Mucosa of rectum (tissue), 2 donors: ENCODE results near the gene LY9.

Source experiments
- H3K27ac ChIP-seq, 2 donors: one replicate each; pipeline ENCODE4 v1.7.0; 2013; ENCODE audit warnings: inconsistent platforms in 2 of 2, low read depth in 2 of 2, low read length in 2 of 2
- H3K27me3 ChIP-seq, 2 donors: one replicate each; pipeline ENCODE4 v1.7.0; 2013; ENCODE audit warnings: low read length in 2 of 2; ENCODE audit not compliant: control insufficient read depth in 2 of 2, insufficient read depth in 2 of 2
- H3K36me3 ChIP-seq, 2 donors: one replicate each; pipeline ENCODE4 v1.7.0; 2013; ENCODE audit warnings: low read length in 2 of 2; ENCODE audit not compliant: control insufficient read depth in 2 of 2, insufficient read depth in 2 of 2
- H3K4me1 ChIP-seq, 2 donors: one replicate each; pipeline ENCODE4 v1.7.0; 2013; ENCODE audit warnings: low read length in 2 of 2, mild to moderate bottlenecking in 1 of 2; ENCODE audit not compliant: control insufficient read depth in 2 of 2, insufficient read depth in 2 of 2
- H3K4me3 ChIP-seq, 2 donors: one replicate each; pipeline ENCODE4 v1.7.0; 2013; ENCODE audit warnings: low read length in 2 of 2
- H3K9ac ChIP-seq, 2 donors: one replicate each; pipeline ENCODE4 v1.7.0; 2013; ENCODE audit warnings: low read length in 2 of 2, low read depth in 1 of 2, mild to moderate bottlenecking in 1 of 2
- H3K9me3 ChIP-seq, 2 donors: one replicate each; pipeline ENCODE4 v1.7.0; 2013; ENCODE audit warnings: low read length in 2 of 2; ENCODE audit not compliant: control insufficient read depth in 2 of 2
- donor health status: healthy.
- donor health status: Normal muscosa, but diverticular disease.

Gene LY9

GRCh38 chr1:160800645-160801408 is 4.9 kb downstream of the LY9 start:
- H3K27me3 ChIP-seq, result no peaks in the 10 kb centered on the region
- no peak overlapping the region for H3K9ac ChIP-seq
- no peaks in the 10 kb centered on the region for H3K4me1 ChIP-seq
- no peaks in the 10 kb centered on the region for H3K36me3 ChIP-seq
- no peak overlapping the region for H3K27ac ChIP-seq
- no peaks in the 10 kb centered on the region for H3K9me3 ChIP-seq
- H3K4me3 ChIP-seq, result peak overlapping the region in 1 of 2 donors; percentile 44

GRCh38 chr1:160801836-160802580 is 6.0 kb downstream of the LY9 start:
- no peaks in the 10 kb centered on the region for H3K9me3 ChIP-seq
- no peaks in the 10 kb centered on the region for H3K4me1 ChIP-seq
- no peak overlapping the region for H3K4me3 ChIP-seq
- H3K27me3 ChIP-seq, result no peaks in the 10 kb centered on the region
- no peak overlapping the region for H3K27ac ChIP-seq
- no peaks in the 10 kb centered on the region for H3K36me3 ChIP-seq
- H3K9ac ChIP-seq, result no peak overlapping the region

- Histone ChIP-seq H3K27me3 (no peaks in the 10 kb centered on the region), H3K36me3 (peaks cover 0 to 2% of the 10 kb centered on the region in 2 donors), H3K4me3 (no peak overlapping the region), H3K9ac (no peak overlapping the region), H3K4me1 (no peaks in the 10 kb centered on the region), H3K27ac (no peak overlapping the region), H3K9me3 (no peaks in the 10 kb centered on the region)
Observed at GRCh38 chr1:160806109-160806665, 10.2 kb downstream of the LY9 start.

GRCh38 chr1:160806784-160807183 is 10.8 kb downstream of the LY9 start:
- Histone ChIP-seq H3K36me3 (peaks cover 0 to 2% of the 10 kb centered on the region in 2 donors), H3K4me1 (no peaks in the 10 kb centered on the region), H3K4me3 (no peak overlapping the region), H3K27me3 (no peaks in the 10 kb centered on the region), H3K9me3 (no peaks in the 10 kb centered on the region), H3K27ac (no peak overlapping the region), H3K9ac (no peak overlapping the region)

GRCh38 chr1:160807247-160807646 is 11.3 kb downstream of the LY9 start:
- no peak overlapping the region for H3K27ac ChIP-seq
- H3K27me3 ChIP-seq, result no peaks in the 10 kb centered on the region
- no peak overlapping the region for H3K9ac ChIP-seq
- H3K36me3 ChIP-seq, result peaks cover 0 to 2% of the 10 kb centered on the region in 2 donors
- H3K9me3 ChIP-seq, result no peaks in the 10 kb centered on the region
- H3K4me3 ChIP-seq, result no peak overlapping the region
- H3K4me1 ChIP-seq, result no peaks in the 10 kb centered on the region

GRCh38 chr1:160807738-160808137 is 11.8 kb downstream of the LY9 start:
- H3K27ac ChIP-seq, result no peak overlapping the region
- H3K9me3 ChIP-seq, result no peaks in the 10 kb centered on the region
- H3K27me3 ChIP-seq, result no peaks in the 10 kb centered on the region
- no peak overlapping the region for H3K9ac ChIP-seq
- H3K4me3 ChIP-seq, result no peak overlapping the region
- peaks cover 0 to 2% of the 10 kb centered on the region in 2 donors for H3K36me3 ChIP-seq
- no peaks in the 10 kb centered on the region for H3K4me1 ChIP-seq

- Histone ChIP-seq H3K4me3 (no peak overlapping the region), H3K9me3 (no peaks in the 10 kb centered on the region), H3K9ac (no peak overlapping the region), H3K36me3 (peaks cover 0 to 2% of the 10 kb centered on the region in 2 donors), H3K4me1 (no peaks in the 10 kb centered on the region), H3K27ac (no peak overlapping the region), H3K27me3 (no peaks in the 10 kb centered on the region)
Observed at GRCh38 chr1:160808289-160808688, 12.3 kb downstream of the LY9 start.

- H3K36me3 ChIP-seq, result peaks cover 0 to 5% of the 10 kb centered on the region in 2 donors
- H3K9ac ChIP-seq, result no peak overlapping the region
- H3K27ac ChIP-seq, result no peak overlapping the region
- H3K27me3 ChIP-seq, result no peaks in the 10 kb centered on the region
- H3K9me3 ChIP-seq, result no peaks in the 10 kb centered on the region
- H3K4me1 ChIP-seq, result no peaks in the 10 kb centered on the region
- H3K4me3 ChIP-seq, result no peak overlapping the region
Observed at GRCh38 chr1:160810486-160810885, 14.5 kb downstream of the LY9 start.

GRCh38 chr1:160811147-160811546 is 15.2 kb downstream of the LY9 start:
- peaks cover 0 to 5% of the 10 kb centered on the region in 2 donors for H3K36me3 ChIP-seq
- no peaks in the 10 kb centered on the region for H3K27me3 ChIP-seq
- H3K27ac ChIP-seq, result no peak overlapping the region
- H3K9ac ChIP-seq, result no peak overlapping the region
- no peak overlapping the region for H3K4me3 ChIP-seq
- H3K9me3 ChIP-seq, result no peaks in the 10 kb centered on the region
- H3K4me1 ChIP-seq, result no peaks in the 10 kb centered on the region

GRCh38 chr1:160813215-160813614 is 17.2 kb downstream of the LY9 start:
- no peak overlapping the region for H3K9ac ChIP-seq
- no peaks in the 10 kb centered on the region for H3K9me3 ChIP-seq

More at GRCh38 chr1:160813215-160813614, 17.2 kb downstream of the LY9 start:
- peaks cover 0 to 2% of the 10 kb centered on the region in 2 donors for H3K27me3 ChIP-seq
- peaks cover 0 to 3% of the 10 kb centered on the region in 2 donors for H3K36me3 ChIP-seq
- no peak overlapping the region for H3K27ac ChIP-seq
- H3K4me3 ChIP-seq, result no peak overlapping the region
- no peaks in the 10 kb centered on the region for H3K4me1 ChIP-seq
